GDM1 (cell line): ENCODE data around the gene ARHGEF3.

Source experiments
- DNase-seq: peaks from one replicate; lab custom pipeline; 2025; lab: John Stamatoyannopoulos, UW

Gene ARHGEF3

DNA sequence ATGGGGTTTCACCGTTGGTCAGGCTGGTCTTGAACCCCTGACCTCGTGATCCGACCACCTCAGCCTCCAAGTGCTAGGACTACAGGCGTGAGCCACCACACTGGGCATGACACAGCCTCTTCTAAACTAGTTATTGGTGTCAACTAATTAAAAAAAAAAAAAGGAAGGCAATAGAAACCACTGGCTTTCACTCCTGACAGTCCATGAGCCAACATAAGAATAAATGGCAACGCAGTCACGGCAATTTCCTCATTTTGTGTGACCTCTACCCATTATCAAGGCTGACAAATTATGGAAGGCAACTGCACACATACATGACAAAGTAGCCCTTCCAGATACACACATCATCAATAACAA is 5.9 kb downstream of the ARHGEF3 start:
- peak; percentile 36 for DNase-seq

DNA sequence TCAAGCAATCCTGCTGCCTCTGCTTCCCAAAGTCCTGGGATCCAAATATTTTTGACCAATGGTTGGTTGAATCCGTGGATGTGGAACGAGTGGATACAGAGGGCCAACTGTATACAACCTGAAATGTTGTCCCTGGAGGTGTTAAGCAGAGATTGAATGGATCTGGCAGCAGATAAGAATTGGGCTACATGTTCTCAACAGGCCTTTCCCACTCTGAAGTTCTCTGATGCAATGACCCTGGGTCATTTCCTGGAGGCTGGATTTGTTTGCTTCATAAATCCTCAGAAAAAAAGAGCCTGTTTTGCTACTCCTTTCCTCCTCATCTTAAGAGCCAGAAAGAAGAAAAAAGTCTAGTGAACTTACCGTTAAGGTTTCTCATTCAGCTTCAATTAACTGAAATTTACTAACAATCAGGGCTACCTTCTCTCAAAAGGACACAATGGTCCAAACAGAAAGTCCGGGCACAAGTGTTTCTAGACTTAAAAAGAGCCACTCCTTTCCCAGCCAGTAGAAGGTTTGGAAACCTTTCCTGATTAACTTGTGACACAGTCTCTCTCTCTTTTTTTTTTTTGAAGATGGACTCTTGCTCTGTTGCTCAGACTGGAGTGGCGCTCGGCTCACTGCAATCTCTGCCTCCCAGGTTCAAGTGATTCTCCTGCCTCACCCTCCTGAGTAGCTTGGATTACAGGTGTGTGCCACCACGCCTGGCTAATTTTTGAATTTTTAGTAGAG is 6.5 kb downstream of the ARHGEF3 start:
- DNase-seq: no peak

DNA sequence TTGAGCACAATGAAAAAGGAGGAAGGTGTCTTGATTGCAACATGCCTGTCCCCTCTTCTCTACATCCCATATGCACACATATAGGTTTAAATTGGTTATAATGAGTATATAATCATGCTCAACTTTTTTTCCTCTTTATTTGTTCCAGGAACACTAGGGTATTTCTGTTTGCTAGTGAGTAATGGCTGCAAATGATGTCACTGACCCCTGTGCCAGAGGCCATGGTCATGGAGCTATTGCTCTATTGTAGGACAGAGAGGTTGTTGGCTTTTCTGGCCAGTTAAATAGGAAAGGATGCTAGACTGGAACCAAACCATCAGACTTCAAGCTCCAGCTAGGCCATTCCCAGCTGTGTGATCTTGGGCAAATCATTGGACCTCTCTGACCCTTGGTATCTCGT is 9.6 kb downstream of the ARHGEF3 start:
- no peak for DNase-seq

DNA sequence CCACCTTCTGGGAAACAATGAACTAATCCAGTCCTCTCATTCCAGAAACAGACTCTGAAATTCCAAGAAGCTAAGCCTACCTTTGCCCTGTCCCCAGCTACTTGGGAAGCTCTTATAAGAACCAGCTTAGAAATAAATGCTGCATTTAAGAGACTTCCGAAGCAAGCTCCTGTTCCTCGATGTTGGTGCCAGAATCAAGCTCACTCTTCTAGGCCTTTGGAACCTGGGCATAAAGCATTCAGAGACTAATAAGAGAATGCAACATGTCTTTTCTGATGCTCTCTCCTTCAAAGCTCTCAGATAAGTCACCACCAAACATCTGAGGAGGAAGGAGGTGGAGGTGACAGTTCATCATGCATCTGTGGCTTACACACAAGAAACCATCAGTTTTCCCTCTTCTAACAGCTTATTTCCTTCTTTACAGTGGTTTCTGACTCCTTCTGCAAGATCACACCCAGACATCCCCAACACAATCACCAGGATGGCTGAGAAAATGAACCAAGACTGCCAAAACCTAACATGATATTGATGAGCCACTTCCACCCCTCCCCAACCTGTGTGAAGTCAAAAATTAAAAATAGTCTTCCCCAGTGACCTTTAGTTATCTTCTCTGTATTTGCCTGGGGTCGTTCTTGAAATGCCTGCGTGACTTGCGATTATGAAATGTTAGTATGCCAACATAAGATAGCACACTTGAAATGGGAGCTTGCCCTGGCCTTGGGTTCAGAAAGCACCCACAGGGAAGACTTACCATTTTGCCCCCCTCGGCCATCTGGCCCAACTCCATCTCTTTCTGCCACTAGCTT is 11.5 kb downstream of the ARHGEF3 start:
- peak; percentile 80 for DNase-seq

DNA sequence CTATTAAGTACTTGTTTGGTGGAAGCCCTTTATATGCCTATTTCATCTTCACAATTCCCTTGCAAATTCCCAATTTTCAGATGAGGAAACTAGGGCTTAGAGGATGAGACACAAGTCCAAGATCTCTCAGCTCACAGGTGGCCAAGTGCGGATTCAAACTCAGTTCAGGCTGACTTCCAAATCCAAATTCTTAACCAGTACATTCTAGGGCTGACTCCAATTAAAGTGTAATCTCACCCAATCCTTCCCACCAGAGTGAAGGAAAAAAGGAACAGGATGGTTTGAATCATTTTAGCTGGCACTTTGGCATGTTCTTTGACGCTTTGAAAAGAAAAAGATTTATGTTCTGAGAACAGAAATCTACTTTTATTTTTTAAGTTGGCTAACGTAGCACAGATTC is 12.7 kb downstream of the ARHGEF3 start:
- no peak for DNase-seq

DNA sequence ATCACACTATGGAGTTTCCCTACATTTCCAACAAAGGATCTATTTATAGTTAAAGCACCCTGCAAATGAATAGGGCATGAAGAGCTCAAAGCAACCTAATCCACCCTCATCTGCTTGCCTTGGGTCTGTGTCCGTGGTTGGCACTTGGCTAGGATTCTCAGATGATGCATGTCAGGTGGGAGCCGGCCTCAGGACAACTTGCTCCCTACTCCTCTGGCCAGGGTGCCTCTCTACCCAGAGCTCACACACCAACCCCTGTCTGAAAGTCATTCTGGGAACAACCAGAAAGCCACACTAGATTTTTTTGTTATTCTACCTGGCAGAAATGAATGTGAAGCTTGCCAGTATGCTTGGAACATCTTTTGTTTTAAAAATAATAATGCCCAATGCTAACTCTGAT is 13.2 kb downstream of the ARHGEF3 start:
- no peak for DNase-seq

DNA sequence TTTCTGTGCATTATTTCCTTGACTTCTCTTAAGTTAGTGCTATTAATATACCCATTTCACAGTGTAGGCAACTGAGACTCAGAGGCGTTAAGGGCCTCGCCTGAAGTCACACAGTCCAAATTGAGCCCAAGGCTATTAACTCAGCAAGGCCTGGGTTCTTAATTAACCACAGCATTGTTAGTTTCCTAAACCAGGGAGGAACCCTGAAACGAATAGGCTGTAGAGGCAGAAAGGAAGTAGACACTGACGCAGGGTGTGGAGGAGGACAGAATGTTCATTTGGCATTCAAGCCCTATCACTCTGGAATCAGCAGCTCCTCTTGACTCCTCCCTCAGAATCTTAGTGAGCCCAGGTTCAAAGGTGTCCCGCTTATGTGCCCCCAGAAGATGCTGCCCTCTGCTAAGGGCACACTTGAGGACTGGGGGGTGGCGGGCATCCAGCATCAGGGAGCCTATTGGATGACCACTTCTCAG is 13.9 kb downstream of the ARHGEF3 start:
- peak; percentile 12 for DNase-seq

DNA sequence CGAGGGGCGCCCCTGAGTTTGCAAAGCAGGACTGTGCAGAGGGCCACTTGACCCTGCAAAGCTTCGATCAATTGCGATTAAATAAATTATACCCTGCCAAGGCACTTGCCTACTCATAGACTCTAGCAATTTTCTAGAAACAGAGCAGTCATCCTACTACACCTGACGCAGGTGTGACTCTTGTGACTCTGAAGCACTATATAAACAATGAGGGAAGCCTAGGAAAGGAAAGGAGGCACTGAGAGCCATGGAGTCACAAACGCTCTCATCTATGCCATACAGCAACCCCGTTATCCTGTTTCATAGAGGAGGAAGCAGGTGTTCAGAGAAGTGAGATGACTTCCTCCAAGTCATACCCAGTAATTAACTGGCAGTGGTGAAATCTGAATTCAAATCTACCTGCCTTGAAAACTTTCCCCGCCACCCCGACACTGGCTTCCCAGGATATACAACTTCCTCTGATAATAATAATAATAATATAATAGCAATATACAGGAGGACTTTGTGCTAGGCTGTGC is 14.4 kb downstream of the ARHGEF3 start:
- no peak for DNase-seq

DNA sequence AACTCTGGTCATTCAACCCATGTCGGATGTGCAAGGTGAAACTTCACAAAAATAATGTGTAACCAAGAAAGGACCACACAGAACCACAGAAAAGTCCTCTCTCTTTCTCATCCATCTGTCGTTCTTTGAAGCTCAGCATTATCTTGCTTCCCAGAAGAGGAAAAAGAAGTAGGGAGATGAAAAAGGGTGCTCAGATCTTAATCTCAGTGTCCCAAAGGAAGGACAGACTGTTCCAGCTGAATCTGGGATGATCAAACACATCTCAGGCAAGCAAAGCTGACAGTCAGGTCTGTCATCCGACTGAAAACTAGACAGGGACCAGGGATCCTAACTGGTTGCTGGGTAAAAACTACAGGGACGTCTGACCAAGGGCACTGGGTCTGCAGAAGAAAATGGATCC is 16.2 kb downstream of the ARHGEF3 start:
- DNase-seq: no peak

DNA sequence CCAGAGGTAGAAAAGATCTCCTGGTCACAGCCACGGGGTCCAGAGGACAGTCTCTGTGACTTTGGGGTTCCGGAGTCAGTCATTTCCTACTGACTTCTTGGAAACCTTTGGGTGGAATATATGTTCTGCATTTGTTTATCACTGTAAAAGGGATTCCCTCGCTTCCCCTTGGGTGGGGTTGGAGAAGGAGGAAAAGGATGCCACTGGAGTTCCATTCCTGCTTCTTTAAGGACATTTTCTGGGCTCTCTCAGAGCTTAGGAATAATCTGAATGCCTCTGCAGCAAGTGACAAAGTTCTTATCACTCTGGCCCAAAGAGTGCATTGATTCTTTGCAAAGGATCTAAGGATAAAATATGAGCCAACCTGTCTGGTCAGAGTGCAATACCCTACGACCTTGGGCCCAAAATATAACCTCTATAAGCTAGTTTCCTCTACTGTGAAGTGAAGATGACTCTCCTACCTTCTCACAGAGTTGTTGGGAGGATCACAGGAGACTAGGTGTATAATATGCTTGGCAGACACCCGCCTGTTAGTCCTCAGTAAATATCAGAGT is 17.2 kb downstream of the ARHGEF3 start:
- no peak for DNase-seq

DNA sequence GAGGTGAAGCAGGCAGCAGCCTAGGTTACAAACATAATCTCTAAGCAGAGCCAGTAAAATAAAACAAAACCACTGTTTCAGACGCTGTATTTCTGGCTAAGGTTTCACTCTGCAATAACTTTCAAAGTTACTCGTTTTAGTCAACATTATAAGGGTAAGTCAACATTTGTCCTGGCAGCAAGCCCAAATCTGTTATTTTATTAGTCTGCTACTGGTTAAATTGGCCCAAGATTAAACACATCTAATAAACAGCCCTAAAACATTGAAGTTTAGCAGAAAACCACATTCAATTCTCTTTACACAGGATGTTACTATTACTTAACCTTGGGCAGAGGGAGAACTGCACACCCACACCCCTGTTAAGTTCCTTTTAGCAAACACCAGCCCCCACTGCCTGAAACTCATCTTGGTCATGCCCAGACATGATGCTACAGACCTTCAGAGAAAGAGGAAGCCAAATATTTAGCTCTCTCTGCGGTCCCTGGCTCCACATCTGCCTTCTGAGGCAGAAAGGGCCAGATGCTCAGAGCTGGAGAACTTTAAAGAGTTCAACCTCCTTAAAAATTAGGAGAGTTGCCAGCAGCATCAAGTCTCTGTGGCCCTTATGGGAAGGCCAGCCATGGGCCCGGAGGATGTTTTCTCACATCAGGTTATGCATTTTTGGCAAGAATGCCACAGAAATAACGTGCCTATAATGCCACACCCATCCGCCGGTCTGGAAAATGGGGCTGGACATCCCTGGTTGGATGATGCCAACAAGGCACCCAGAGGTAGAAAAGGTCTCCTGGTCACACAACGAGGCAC is 17.9 kb downstream of the ARHGEF3 start:
- DNase-seq: peak; percentile 94

DNA sequence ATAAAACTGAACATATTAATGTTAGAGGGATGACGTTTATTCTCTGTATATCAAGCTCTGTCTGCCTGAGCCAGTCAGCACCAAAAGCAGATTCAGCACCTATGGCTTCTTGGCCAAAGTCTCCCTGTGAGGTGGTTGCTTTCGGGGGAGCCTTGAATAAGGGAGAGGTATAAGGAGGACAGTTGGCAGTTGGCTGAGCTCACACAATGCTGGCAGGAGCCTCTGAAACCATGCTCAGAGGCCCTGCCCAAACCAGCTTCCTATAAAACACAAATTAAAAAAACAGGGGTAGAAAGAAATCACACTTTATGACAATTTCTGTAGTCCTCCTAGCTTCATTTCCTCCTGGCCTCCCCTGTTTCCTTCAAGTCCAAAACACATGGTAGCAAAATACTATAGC is 18.8 kb downstream of the ARHGEF3 start:
- no peak for DNase-seq

DNA sequence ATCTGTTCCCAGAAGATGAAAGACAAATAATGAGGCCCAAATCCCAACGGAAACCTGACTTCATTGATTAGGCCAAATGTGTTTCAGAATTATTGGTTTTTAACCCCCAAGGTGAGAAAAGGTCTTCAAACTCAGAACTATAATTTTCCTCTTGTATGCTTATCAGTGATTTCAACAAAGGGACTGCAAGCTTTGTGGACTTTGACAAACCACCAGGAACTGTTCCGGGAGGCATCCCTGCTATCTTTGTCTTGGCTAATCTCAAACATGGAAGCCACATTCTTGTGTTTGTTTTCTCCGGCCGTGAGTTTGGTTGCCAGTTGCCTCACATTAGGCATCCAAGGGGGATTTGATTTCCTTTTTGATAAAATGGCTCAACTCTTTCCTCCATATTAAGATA is 19.5 kb downstream of the ARHGEF3 start:
- DNase-seq: no peak

DNA sequence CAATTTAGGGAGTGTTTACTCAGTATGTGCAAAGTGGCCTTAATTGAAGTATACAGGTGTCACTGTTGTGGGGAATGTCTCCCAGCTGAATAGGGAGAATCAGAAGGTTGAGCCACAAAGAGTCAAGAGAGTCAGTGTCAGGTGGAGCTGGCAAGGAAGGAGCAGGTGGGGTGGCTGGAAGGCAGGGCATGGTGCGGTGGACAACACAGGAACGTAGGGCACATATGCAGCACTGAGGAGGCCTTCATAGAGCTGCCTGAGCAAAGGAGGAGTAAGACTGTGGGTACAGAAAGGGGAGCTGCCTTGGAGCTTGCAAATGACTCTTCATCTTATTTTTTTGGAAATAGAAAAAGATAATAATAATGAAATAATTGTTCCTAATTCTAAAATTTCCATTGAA is 20.0 kb downstream of the ARHGEF3 start:
- DNase-seq: no peak

DNA sequence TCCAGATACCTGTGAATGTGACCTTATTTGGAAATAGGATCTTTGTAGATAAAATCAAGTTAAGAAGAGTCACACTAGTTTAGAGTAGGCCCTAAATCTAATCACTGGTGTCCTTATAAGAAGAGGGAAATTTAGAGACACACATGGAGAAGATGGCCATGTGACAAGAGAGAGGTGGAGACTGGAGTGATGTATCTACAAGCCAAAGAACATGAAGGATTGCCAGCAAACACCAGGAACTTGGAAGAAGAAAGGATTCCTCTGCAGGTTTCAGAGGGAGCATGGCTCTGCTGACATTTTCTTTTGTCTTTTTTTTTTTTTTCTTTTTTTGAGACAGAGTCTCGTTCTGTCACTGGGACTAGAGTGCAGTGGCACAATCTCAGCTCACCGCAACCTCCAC is 20.8 kb downstream of the ARHGEF3 start:
- no peak for DNase-seq

DNA sequence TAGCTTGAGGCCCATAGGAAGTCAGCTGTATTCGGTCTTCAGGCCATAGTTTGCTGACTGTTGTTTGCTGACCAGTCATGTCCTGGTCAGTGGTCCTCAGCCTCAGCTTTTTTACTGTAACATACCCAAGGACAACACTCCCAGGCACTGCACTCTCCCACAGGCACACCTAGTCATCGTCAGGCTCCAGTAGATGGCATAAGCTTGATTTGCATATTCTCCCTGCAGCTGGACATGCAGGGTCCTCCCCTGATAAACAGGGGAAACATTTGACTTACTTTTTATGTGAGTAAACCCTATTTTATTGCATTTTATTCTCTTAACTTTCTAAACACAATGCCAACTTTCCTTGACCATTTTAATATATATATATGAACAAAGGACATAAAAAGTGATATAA is 22.9 kb downstream of the ARHGEF3 start:
- DNase-seq: no peak

DNA sequence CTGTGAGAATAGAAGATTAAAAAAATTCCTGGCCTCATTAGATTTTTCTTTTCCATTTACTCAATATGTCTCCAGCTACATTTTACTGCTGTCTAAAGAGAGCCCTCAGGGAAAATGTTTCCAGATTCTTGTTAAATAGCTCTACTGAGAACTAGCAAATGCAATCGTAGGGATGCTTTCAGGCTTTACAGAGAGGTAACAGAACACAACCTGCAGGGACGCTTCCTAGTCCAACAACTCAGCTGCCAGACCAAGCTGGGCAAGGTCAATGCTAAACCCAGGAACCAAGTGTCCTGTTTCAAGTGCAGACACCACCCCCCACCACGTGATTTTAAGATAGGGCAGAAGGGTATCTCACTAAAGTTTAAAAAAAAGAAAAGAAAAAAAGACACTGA is 25.2 kb downstream of the ARHGEF3 start:
- DNase-seq: no peak

DNA sequence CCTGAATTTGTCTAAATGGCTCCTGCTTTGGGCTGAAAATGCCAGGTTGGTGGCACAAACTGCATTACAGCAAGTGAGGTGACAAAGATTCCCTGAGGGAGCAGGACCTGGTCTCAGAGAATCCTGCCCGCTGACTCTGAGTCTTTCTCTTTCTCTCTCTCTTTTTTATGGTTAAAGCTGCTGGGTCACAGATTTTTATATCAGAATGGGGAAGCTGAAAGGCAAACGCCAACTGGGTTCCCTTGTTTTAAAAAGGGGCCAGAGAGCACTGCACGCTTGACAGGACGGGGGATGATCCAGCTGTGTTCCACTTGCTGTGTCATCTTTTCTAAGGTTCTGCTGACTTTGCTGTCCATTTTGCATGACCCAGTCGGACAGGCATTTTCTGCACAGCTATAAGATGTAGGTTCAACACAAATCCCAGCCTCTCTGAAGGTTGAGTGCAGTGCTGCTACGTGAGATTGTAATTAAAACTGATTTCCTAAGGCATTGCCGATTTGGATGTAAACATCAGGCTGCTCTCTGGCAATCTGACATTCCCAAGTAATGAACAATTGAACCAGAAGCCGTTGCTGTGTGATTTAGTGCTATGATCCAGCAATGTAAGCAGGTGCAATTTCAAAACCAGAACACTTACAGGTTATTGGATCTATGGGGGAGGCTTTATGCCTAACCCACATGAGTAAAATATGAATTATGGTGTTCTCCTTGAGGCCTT is 25.8 kb downstream of the ARHGEF3 start:
- no peak for DNase-seq

DNA sequence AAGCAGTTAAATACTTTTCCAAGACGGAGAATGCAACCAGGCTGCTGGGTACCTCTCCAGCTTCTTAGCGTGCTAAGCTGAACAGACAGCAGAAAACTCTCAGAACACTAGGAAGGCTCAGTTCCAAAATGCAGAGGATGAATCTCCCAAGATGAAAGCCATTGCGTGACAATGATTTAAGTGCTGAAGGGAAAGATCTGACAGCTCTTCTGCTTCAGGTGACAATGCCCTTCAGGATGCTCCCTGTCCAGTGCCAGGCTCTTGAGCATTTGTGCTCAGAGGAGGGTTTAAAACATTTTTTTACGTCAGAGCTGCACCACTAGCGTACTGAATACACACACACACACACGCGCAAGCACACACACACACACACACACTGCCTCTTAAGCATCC is 26.3 kb downstream of the ARHGEF3 start:
- DNase-seq: no peak

DNA sequence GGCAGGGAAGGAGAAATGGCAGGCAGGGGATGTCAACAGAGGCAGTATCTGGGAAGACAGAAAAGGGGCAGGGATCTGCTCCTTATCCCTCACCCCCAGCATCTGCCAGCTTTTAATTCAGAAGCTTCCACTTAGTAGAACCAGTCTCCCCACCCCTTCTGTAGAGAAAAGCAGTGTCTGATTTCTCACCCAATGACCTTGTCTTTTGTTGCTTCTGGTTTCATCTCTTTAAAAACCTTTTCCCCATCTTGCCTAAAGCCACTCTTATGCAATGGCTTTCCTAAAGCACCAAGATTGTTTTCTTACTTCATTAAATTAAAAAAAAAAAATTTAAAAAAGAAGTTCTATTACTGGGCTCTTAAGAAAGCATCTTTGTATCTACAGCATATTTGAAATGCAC is 27.8 kb downstream of the ARHGEF3 start:
- no peak for DNase-seq
